GM18873 (cell line): ENCODE measurements around the gene NIPAL3.
"Not testable (repeated sequence)": the region's sequence is repeated elsewhere in the genome, so short reads cannot be mapped to it uniquely, and the experiment has no call there.

Source experiments
- ATAC-seq: cut with Tn5 transposase; IDR thresholded peaks from one replicate; pipeline ENCODE4 v1.9.1; 2021; ENCODE audit warnings: mild to moderate bottlenecking, moderate library complexity, moderate number of reproducible peaks; ENCODE audit not compliant: unreplicated experiment, low FRiP score

Gene NIPAL3

GRCh38 chr1:24486331-24487065 lies 70.9 kb downstream of the NIPAL3 start:
- no peak for ATAC-seq

DNA sequence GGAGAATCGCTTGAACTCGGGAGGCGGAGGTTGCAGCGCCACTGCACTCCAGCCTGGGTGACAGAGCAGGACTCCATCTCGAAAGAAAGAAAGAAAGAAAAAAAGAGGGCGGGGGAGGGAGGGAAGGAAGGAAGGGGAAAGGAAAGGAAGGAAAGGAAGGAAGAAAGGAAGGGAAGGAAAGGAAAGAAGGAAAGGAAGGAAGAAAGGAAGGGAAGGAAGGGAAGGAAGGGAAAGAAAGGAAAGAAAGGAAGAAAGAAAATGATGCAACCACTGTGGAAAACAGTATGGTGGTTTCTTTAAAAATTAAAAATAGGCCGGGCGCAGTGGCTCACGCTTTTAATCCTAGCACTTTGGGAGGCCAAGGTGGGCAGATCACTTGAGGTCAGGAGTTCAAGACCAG lies 71.9 kb downstream of the NIPAL3 start:
- ATAC-seq, result no peak

DNA sequence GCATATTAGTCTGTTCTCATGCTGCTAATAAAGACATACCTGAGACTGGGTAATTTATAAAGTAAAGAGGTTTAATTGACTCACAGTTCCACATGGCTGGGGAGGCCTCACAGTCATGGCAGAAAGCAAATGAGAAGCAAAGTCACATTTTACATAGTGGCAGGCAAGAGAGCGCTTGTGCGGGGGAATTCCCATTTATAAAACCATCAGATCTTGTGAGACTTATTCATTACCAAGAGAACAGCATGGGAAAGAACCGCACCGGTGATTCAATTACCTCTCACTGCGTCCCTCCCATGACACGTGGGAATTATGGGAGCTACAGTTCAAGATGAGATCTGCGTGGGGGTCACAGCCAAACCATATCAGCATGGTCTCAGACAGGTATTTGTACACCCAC lies 72.6 kb downstream of the NIPAL3 start:
- ATAC-seq, result not testable (repeated sequence)

- ATAC-seq, result no peak
Measured at GRCh38 chr1:24489674-24490073, 74.1 kb downstream of the NIPAL3 start.

DNA sequence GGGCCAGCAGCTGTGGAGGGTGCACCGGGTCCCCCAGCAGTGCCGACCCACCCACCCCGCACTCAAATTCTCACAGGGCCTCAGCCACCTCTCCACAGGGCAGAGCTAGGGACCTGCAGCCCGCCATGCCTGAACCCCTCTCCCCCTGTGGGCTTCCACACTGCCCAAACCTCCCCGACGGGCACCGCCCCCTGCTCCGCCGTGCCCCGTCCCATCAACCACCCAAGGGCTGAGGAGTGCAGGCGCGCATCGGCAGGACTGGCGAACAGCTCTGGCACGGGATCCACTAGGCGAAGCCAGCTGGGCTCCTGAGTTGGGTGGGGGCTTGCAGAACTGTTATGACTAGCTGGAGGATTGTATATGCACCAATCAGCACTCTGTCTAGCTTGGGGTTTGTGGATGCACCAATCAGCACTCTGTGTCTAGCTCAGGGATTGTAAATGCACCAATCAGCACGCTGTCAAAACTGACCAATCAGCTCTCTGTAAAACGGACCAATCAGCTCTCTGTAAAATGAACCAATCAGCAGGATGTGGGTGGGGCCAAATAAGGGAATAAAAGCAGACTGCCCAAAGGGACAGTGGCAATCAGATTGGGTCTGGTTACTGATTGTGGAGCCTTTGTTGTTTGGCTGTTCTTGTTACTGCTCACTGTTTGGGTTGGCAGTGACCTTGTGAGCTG lies 74.6 kb downstream of the NIPAL3 start:
- ATAC-seq, result no peak

- ATAC-seq, result no peak
Measured at GRCh38 chr1:24491577-24492360, 76.2 kb downstream of the NIPAL3 start.

GRCh38 chr1:24492935-24493334 lies 77.3 kb downstream of the NIPAL3 start:
- ATAC-seq, result not testable (repeated sequence)

- no peak for ATAC-seq
Measured at GRCh38 chr1:24493785-24494184, 78.2 kb downstream of the NIPAL3 start.

GRCh38 chr1:24498589-24498988 lies 83.0 kb downstream of the NIPAL3 start:
- no peak for ATAC-seq

DNA sequence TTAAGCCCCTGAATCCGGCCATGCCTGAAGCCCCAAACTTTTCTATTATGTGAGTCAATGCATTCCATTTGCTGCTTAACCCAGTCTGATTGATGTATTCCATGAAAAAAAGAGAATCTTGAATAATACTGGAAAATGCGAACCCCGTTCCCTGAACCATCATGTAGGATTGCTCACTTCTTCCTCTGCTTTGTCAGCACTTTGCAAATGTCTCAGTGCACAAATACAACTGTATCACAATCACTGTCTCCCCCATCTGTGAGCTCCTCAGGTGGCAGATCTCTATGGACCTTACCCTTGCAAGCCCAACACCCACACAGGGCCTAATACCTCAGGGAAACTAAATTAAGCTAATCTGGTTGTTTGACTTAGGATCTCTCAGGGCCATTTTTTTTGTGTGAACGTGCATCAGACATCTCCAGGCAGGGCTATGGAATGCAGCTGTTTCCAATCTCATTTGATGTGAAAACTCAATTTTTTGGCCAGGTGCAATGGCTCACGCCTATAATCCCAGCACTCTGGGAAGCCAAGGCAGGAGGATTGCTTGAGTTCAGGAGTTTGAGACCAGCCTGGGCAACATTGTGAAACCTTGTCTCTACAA lies 84.9 kb downstream of the NIPAL3 start:
- no peak for ATAC-seq

DNA sequence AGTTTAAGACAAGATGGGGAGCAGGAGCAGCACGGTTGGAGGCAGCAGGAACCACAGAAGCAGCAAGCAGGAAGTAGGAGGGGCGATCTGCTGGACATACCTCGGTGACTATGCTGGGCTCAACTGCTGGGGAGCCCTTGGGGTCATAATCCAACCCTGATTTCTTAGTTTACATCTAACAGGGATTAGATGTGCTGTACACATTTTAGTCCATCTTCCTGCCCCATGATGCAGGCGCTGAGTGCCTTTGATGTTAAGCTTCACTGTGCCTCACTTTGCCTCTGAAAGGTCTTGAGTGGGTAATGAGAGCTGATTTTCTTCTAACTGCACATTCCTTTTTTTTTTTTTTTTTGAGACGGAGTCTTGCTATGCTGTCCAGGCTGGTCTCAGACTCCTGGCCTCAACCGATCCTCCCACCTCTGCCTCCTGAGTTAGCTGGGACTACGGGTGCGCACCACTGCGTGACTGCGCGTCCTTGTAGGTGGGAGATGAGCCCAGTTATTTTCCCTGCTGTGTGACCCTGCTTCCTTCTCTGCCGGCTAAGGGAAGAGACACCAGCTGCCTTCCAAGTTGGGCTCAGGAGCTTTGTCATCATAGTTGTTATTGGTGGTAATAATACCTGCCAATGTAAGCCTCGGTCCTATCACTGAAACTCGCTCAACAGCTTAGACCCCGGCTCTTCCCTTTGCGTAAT lies 85.9 kb downstream of the NIPAL3 start:
- no peak for ATAC-seq

DNA sequence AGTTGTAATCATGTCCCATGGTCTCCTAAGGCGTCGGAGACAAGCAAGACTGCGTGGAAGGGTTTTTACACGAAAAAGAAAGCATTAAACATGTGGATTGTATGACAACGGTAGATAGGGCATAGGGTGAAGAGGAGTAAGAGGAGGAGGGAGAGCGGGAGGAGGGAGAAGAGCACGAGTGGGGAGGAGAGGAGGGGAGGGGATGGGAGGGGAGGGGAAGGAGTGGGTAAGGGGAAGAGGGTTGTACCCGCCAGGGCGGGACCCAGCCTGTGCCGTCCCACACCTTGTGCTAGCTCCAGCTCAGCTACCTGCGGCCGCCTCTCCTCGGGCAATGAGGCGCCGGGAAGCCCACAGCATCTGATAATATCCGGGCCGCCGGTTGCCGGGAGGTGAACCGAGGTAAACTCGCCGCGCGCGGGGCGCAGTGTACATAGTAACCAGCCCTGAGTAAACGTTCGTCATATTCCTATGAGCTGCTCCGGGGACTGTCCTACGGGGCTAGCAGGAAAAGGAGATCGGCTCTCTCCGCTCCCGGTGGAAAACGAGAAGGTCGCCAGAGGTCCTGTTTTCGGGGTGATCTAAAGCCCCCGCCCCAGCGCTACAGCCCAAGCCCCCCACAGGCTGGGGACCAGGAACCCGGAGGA lies 86.6 kb downstream of the NIPAL3 start:
- ATAC-seq, result no peak

DNA sequence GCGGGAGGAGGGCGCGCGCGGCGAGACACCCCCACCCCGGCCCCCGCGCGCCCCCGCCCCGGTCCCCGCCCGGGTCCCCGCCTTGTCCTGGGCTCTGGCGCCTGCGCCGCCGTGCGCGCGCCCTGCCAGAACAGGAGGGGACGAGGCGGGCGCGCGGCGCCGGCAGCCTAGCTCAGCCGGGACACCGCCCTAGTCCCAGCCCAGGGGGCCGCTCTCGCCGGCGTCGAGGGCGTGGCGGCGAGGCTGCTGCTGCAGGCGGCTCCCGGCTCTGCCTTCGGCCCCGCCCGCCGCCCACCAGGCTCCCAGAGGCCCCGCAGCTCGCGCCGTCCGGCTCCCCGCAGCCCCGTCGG lies 87.1 kb downstream of the NIPAL3 start, which contains the start of gene RCAN3:
Gene RCAN3, plus strand, starts transcription at position 128 of the 350 bp plus-strand sequence. CDS start 11,537 bp downstream, outside the sequence.
- no peak for ATAC-seq

DNA sequence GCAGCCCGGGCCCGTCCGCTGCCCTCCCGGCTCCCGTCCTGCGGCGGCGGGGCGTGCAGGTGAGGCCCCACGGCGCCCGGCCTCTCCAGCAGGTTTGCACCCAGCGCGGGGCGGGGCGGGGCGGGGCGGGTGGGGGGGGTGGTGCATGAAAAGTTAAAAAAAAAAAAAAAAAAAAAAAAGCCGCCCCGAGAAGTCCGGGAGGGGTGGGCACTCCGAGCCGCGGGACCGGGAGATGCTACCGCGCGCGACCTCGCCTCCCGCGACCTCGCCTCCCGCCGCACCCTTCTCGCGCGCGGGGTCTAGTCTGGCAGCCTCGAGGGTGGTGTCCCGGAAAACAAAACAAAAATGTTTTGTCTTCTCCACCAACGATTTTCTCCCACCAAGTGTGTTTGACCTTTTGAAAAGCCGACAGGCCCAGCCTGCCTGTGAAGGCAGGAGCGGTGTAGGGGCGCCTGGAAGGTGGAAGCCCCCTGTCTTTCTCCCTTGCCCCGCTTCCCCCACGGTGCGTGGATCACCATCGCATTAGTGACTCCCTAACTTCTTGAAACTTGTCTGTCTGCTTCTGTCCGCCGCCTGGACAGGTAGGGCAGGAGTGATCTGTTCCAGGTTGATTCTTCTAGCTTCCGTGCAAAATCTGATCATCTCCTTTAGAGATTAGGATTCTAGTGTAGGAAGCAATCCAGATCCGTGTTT lies 87.6 kb downstream of the NIPAL3 start:
- ATAC-seq, result no peak

DNA sequence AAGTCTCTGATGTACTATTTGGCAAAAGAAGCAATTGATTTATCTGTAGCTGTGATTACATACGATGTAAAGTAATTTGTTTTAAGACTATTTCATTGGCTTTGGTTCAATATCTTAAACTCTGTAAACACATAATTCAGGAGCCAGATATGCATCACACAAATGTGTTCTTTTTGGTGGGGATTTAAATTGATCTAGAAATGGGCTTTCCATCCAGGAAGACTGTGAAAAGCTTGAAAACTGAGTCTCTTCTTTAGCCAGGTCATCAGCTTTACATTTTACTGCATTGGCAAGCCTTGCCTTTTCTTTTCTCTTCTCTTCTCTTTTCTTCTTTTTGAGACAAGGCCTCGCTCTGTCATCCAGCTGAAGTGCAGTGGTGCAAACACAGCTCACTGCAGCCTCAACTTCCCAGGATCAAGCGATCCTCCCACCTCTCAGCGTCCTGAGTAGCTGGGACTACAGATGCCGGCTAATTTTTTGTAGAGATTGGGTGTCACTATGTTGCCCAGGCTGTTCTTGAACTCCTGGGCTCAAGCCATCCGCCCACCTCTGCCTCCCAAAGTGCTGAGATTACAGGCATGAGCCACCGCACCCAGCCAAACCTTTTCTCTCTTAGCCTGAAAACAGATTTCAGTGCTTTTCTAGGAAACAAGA lies 88.4 kb downstream of the NIPAL3 start:
- no peak for ATAC-seq

- no peak for ATAC-seq
Measured at GRCh38 chr1:24504560-24504959, 89.0 kb downstream of the NIPAL3 start.

GRCh38 chr1:24505816-24506215 lies 90.2 kb downstream of the NIPAL3 start:
- no peak for ATAC-seq

DNA sequence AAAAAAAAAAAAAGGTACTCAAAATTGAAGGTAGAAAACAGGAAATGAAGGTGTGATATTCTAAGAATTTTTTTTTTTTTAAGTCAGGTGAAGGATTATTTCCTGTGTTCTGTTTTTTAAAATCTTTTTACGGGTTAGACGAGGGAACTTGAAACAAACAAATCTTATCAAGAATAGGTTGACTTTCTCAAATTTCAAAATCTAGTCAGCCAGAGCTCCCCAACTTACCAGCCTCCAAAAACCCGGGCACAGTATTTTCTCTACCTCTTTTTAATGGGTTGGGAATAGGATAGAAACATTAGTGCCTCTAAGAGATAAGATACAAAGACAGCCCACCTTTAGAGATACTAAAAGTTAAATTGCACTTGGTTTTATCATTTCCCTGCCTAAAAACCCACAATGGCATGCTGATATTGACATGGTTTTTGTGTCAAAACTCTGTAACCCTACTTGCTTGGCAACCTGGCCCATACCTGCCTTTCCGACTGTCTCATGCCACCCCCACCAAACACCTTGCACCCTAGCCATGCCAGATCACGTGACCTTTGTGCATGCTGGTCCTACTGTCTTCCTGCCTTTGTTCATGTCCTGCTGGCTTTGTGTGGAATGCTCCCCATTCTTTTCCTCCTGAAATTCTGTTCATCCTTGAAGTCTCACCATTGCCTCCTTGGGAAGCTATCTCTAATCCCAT lies 91.2 kb downstream of the NIPAL3 start:
- no peak for ATAC-seq
